ENCODE measurements around the gene OTOS. TPM values are rescaled to one million over a fixed set of nuclear protein-coding genes. Genes with fewer than 3 reads are reported as not detected.

OTOS gene
- total and polyA plus RNA-seq, 2 of the 4 experiments (the other 2 are of a cell fraction), result 0.34 TPM; not detected in 1

GRCh38 chr2:240107477-240107796, 33.0 kb downstream of the OTOS start:
- no peaks in the 10 kb centered on the region for H3K9me3 ChIP-seq (ENCODE audit: control insufficient read depth, insufficient read depth, low read length)
- no peak overlapping the region for H3K27ac ChIP-seq (ENCODE audit: insufficient read depth, low read length)
- H3K36me3 ChIP-seq (ENCODE audit: control insufficient read depth, insufficient read depth, low read length), result no peaks in the 10 kb centered on the region
- no peak for ATAC-seq (ENCODE audit: low read depth)
- H2BK15ac ChIP-seq (ENCODE audit: low read depth, low read length), result no peak overlapping the region
- no TSS peak for BruUV-seq (replicated peaks)
- no peak overlapping the region for H2AK9ac ChIP-seq (replicated peaks; ENCODE audit: low read depth, low read length, poor library complexity)
- no peak overlapping the region for H3K4ac ChIP-seq (ENCODE audit: low read depth, low read length)
- dilution Hi-C loops (cut with HindIII; ENCODE audit: low sequenced_read_pairs, unreplicated experiment), result no loop called here
- ChIA-PET POLR2A (ENCODE audit: unreplicated experiment) (no interaction called here), CTCF (no interaction called here)
- H4K5ac ChIP-seq (ENCODE audit: low read depth, low read length), result no peak overlapping the region
- no peaks in the 10 kb centered on the region for H3K4me1 ChIP-seq (ENCODE audit: control insufficient read depth, insufficient read depth, low read length)
- H3K27me3 ChIP-seq (ENCODE audit: control insufficient read depth, insufficient read depth, low read length), result peaks cover 6% of the 10 kb centered on the region
- H2AK5ac ChIP-seq (ENCODE audit: low read depth, low read length), result no peak overlapping the region
- peaks cover 2% of the 10 kb centered on the region; the same call in 1 of the 2 replicates for H3K9me1 ChIP-seq (ENCODE audit: insufficient read depth, low read length)
- H3K4me2 ChIP-seq (ENCODE audit: low read depth, low read length), result no peak overlapping the region
- TF ChIP-seq ELK1 (IDR thresholded peaks at IDR 0.05; ENCODE audit: borderline replicate concordance, low read depth, low read length), result no peak
- TF ChIP-seq RFX5 (IDR thresholded peaks at IDR 0.05; ENCODE audit: low read depth, low read length), result no peak
- no peak for TF ChIP-seq CTCF (conservative IDR thresholded peaks at IDR 0.05; ENCODE audit: low read depth, low read length)
- no peak for TF ChIP-seq MXI1 (IDR thresholded peaks at IDR 0.05; ENCODE audit: borderline replicate concordance, low read depth, low read length)
- no peak for TF ChIP-seq FOS (IDR thresholded peaks at IDR 0.05; ENCODE audit: low read depth, low read length)
- no peak for TF ChIP-seq BHLHE40 (IDR thresholded peaks at IDR 0.05; ENCODE audit: low read depth, low read length)
- no peak for TF ChIP-seq MAZ (IDR thresholded peaks at IDR 0.05; ENCODE audit: borderline replicate concordance, low read depth, low read length)
- TF ChIP-seq RAD21 (IDR thresholded peaks at IDR 0.05; ENCODE audit: low read length), result no peak
- no peak for DNase-seq
- no peak overlapping the region for H3K4me3 ChIP-seq (ENCODE audit: insufficient read depth, low read depth, low read length)
- H4K91ac ChIP-seq (ENCODE audit: insufficient read depth, low read depth, low read length), result no peak overlapping the region
- H2BK5ac ChIP-seq (ENCODE audit: low read depth, low read length, poor library complexity, severe bottlenecking), result no peak overlapping the region
- no peaks in the 10 kb centered on the region for H3K79me1 ChIP-seq (ENCODE audit: low read depth in 1 of 2, low read length in 2 of 2)
- no peaks in the 10 kb centered on the region for H4K20me1 ChIP-seq (ENCODE audit: insufficient read depth, low read length)
- H2BK120ac ChIP-seq (ENCODE audit: low read depth, low read length), result no peak overlapping the region
- H3K18ac ChIP-seq (ENCODE audit: low read depth, low read length), result no peak overlapping the region
- intact Hi-C loops (cut with micrococcal nuclease), result no loop called here
- no peak overlapping the region for H3K23ac ChIP-seq (ENCODE audit: low read depth, low read length)
- H4K8ac ChIP-seq (ENCODE audit: low read depth in 2 of 2, low read length in 2 of 2), result no peak overlapping the region
- 40% methylated on average over 1 of the region's 6 CpGs; no CpG with 5 or more reads in 1 of the 2 experiments for WGBS, 2 experiments (ENCODE audit: extremely low coverage in 2 of 2, insufficient read length in 1 of 2)
- no peak overlapping the region for H2BK20ac ChIP-seq (ENCODE audit: low read depth, low read length)
- no peak overlapping the region for H3K14ac ChIP-seq (replicated peaks; ENCODE audit: low read depth, low read length)
- in situ Hi-C loops (cut with MboI; ENCODE audit: low sequenced_read_pairs), result no loop called here
- H2AFZ ChIP-seq (replicated peaks; ENCODE audit: low read length, poor library complexity), result no peak overlapping the region
- no peak overlapping the region for H3K9ac ChIP-seq (ENCODE audit: low read depth, low read length)
- no peak overlapping the region for H3K56ac ChIP-seq (ENCODE audit: extremely low read depth, insufficient read depth, low read length)

Measured in IMR-90 (cell line).